ENCODE measurements around the gene PKN2. TPM values are rescaled to one million over a fixed set of nuclear protein-coding genes. Genes with fewer than 3 reads are reported as not detected.
A peak's percentile ranks its signal among the peaks of the same experiment; 100 is the strongest.

Gene PKN2
- total RNA-seq, 1 experiment from 2014 or later: 33.4 TPM

- H3K4me3 Mint-ChIP-seq (ENCODE audit: unreplicated experiment): no peak overlapping the region
- ChIA-PET CTCF (interaction anchor here (0.7 kb wide), 1 partner anchor 79 kb away, joined by 3 read pairs; no protein-coding TSS in a partner anchor), POLR2A (no interaction called here)
- H3K27ac Mint-ChIP-seq (ENCODE audit: unreplicated experiment): no peak overlapping the region
- no peaks in the 10 kb centered on the region for H3K4me1 ChIP-seq
- TF ChIP-seq CTCF (IDR thresholded peaks at IDR 0.05; ENCODE audit: insufficient read depth in 1 of 2, low read depth in 1 of 2, low read length in 1 of 2, severe bottlenecking in 1 of 2, unreplicated experiment in 1 of 2): no peak
- H3K4me3 ChIP-seq (ENCODE audit: low read depth, low read length): no peak overlapping the region
- H3K27me3 Mint-ChIP-seq (ENCODE audit: insufficient read depth, unreplicated experiment): no peaks in the 10 kb centered on the region
- no peaks in the 10 kb centered on the region for H3K27me3 ChIP-seq (replicated peaks; ENCODE audit: control insufficient read depth, insufficient read depth, low read length)
- H3K9me3 ChIP-seq: no peaks in the 10 kb centered on the region
- DNase-seq: no peak
- peaks cover 14% of the 10 kb centered on the region for H3K36me3 Mint-ChIP-seq (ENCODE audit: insufficient read depth, unreplicated experiment)
- peaks cover 10% of the 10 kb centered on the region for H3K9me3 Mint-ChIP-seq (ENCODE audit: unreplicated experiment)
- intact Hi-C loops (cut with micrococcal nuclease; ENCODE audit: unreplicated experiment): no loop called here
- no TSS peak for BruUV-seq (replicated peaks)
- no peaks in the 10 kb centered on the region for H3K36me3 ChIP-seq (ENCODE audit: control insufficient read depth, insufficient read depth, low read length)
- peaks cover 11% of the 10 kb centered on the region for H3K4me1 Mint-ChIP-seq (ENCODE audit: low read depth, unreplicated experiment)
These were observed 51.3 kb downstream of the PKN2 start for GRCh38 chr1:88735382-88735781.

GRCh38 chr1:88735909-88736308 lies 51.8 kb downstream of the PKN2 start:
- Histone ChIP-seq H3K9me3 (no peaks in the 10 kb centered on the region), H3K36me3 (ENCODE audit: control insufficient read depth, insufficient read depth, low read length) (no peaks in the 10 kb centered on the region), H3K27me3 (replicated peaks; ENCODE audit: control insufficient read depth, insufficient read depth, low read length) (no peaks in the 10 kb centered on the region), H3K4me1 (no peaks in the 10 kb centered on the region), H3K4me3 (ENCODE audit: low read depth, low read length) (no peak overlapping the region)
- Mint-ChIP-seq H3K4me3 (ENCODE audit: unreplicated experiment) (no peak overlapping the region), H3K9me3 (ENCODE audit: unreplicated experiment) (peaks cover 10% of the 10 kb centered on the region), H3K4me1 (ENCODE audit: low read depth, unreplicated experiment) (peaks cover 15% of the 10 kb centered on the region), H3K27me3 (ENCODE audit: insufficient read depth, unreplicated experiment) (no peaks in the 10 kb centered on the region), H3K36me3 (ENCODE audit: insufficient read depth, unreplicated experiment) (peaks cover 14% of the 10 kb centered on the region), H3K27ac (ENCODE audit: unreplicated experiment) (no peak overlapping the region)
- CTCF ChIA-PET: interaction anchor here (0.7 kb wide), 1 partner anchor 80 kb away, joined by 3 read pairs; no protein-coding TSS in a partner anchor
- POLR2A ChIA-PET: no interaction called here
- no peak for DNase-seq
- TF ChIP-seq CTCF (IDR thresholded peaks at IDR 0.05; ENCODE audit: insufficient read depth in 1 of 2, low read depth in 1 of 2, low read length in 1 of 2, severe bottlenecking in 1 of 2, unreplicated experiment in 1 of 2): no peak
- intact Hi-C loops (cut with micrococcal nuclease; ENCODE audit: unreplicated experiment): loop anchor here (1.0 kb wide), 1 partner anchor 141 kb away; no protein-coding TSS in a partner anchor
- BruUV-seq (replicated peaks): no TSS peak

- Mint-ChIP-seq H3K27me3 (ENCODE audit: insufficient read depth, unreplicated experiment) (no peaks in the 10 kb centered on the region), H3K36me3 (ENCODE audit: insufficient read depth, unreplicated experiment) (peaks cover 14% of the 10 kb centered on the region), H3K4me1 (ENCODE audit: low read depth, unreplicated experiment) (peaks cover 17% of the 10 kb centered on the region), H3K4me3 (ENCODE audit: unreplicated experiment) (no peak overlapping the region), H3K9me3 (ENCODE audit: unreplicated experiment) (peaks cover 10% of the 10 kb centered on the region), H3K27ac (ENCODE audit: unreplicated experiment) (no peak overlapping the region)
- TF ChIP-seq CTCF (IDR thresholded peaks at IDR 0.05; ENCODE audit: insufficient read depth in 1 of 2, low read depth in 1 of 2, low read length in 1 of 2, severe bottlenecking in 1 of 2, unreplicated experiment in 1 of 2): peak; percentile 42 to 43
- no peaks in the 10 kb centered on the region for H3K27me3 ChIP-seq (replicated peaks; ENCODE audit: control insufficient read depth, insufficient read depth, low read length)
- H3K36me3 ChIP-seq (ENCODE audit: control insufficient read depth, insufficient read depth, low read length): no peaks in the 10 kb centered on the region
- POLR2A ChIA-PET: no interaction called here
- intact Hi-C loops (cut with micrococcal nuclease; ENCODE audit: unreplicated experiment): loop anchor here (1.0 kb wide), 1 partner anchor 141 kb away; no protein-coding TSS in a partner anchor
- H3K9me3 ChIP-seq: no peaks in the 10 kb centered on the region
- DNase-seq: peak; percentile 40 to 51
- BruUV-seq (replicated peaks): no TSS peak
- H3K4me3 ChIP-seq (ENCODE audit: low read depth, low read length): no peak overlapping the region
- H3K4me1 ChIP-seq: no peaks in the 10 kb centered on the region
- CTCF ChIA-PET: no interaction called here
These were observed 52.7 kb downstream of the PKN2 start for GRCh38 chr1:88736633-88737248.
